HG02798 (cell line): ENCODE measurements around the gene CNTNAP2.

Experiments
- ATAC-seq: cut with Tn5 transposase; IDR thresholded peaks from one replicate; pipeline ENCODE4 v1.9.1; 2021; ENCODE audit warnings: mild to moderate bottlenecking; ENCODE audit not compliant: unreplicated experiment, poor library complexity

Gene CNTNAP2

DNA sequence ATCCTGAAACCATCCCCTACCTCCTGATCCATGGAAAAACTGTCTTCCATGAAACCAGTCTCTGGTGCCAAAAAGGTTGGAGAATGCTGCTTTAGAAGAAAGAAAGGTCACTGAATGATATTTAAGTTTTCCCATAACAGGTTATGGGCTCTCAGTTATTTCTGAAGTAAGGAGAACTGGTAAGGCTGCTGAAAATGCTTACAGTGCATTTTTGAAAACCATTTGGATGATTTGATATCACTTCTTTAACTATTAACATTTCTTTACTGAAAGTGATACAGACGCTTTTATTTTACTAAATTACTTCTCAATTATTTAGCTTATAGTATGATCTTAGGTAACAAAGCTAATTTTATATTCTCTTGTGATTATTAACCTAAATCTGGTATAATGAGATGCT is 1379.6 kb downstream of the CNTNAP2 start:
- ATAC-seq: no peak

DNA sequence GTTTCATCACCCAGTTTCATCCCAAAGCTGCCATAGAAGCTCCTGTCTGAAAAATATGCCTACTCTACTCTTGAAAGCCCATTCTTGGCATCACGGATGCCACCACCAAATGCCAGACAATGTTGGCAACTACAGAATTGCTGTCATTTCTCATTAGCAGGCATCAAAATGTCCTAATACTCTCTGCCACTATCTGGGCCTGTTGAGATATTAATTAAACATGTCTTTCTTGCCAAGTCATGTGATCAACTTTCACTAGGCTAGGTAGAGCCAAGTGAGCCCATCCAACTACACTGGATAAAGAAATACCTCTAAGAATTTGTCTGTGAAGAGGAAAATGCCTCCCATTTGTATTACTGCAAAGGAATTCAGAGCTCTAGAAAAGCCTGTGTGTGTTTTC is 1380.6 kb downstream of the CNTNAP2 start:
- no peak for ATAC-seq

DNA sequence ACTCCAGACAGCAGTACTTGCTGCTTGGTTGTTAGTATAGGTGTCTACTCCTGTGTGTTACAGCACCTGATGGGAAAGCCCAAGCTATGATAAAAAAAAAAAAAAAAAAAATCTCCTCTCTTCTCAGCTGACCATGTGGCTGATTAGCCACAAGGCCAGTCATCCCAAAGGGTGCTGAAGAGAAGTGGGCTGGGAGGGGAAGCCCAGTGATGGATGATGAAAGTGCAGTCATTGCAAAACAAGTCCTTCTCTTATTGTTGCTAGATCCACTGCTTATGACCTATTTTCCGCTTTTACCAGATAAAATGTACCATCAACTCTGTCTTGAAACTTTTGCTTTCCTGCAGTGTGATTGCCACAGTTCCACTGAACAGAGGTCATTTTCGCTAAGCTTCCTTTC is 1381.5 kb downstream of the CNTNAP2 start:
- no peak for ATAC-seq

DNA sequence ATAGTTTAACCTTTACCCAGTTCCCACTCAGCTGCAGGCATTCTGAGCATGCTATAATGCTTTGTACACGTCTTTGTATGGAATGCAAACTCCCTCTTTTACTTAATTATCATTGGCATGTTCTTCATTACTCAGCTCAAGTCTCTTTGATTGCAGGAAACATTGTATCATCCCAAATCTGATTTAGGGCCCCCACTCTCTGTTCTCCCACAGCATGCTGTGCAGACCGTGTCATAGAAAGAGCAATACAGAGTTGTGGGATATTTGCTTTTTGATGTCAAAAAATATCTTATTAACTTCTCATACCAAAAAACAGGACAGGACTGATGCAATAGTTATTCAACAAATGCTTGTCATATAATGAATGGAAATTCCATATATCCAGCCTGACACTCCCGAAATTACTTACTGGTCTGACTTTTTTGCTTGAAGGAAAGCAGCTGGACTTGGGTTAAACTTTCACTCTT is 1392.5 kb downstream of the CNTNAP2 start:
- ATAC-seq: no peak

DNA sequence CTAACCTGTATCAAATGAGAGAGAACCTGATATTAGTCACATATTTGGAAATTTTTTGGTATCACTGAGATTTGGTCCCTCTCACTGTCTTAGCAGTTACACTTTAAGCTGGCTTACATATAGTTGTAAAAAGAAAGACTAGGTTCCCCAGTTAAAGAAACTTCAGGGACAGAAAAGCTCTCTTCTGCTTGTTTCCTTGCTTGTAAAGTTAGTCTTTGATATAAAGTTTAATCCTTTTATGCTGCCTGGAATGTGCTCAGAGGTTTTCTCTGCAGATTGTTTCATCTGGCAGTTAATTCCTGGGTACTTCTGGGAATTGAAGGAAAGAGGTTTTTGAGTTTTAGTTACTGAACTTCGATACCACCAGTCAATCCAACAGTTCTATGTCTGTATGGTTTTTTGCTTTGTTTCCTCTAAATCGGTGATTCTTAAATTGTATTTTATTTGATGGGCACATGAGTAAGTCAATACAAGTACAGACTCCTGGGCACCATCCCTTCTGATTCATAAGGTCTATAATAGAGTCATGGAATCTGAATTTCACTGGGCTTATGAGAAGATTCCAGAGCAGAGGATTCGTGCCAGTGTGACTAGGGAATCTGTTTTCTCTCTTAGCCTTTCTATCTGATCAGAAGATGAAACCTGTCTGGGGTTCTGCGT is 1393.1 kb downstream of the CNTNAP2 start:
- no peak for ATAC-seq

DNA sequence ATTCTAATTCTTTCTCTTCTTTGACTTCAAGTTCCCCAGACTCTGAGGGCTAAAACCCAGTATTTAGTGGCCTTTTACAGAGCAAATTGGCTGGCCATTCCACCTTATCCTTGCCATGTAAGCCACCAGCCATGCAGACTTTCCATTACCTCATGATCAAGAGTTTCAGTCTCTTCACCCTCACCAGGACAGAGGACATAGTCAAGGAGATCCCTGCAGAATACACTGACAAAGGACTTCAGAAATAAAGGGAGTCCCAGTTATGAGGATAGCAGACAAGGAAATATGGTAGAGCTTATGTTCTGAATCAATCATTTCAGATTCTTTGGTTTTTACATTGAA is 1393.6 kb downstream of the CNTNAP2 start:
- ATAC-seq: no peak

DNA sequence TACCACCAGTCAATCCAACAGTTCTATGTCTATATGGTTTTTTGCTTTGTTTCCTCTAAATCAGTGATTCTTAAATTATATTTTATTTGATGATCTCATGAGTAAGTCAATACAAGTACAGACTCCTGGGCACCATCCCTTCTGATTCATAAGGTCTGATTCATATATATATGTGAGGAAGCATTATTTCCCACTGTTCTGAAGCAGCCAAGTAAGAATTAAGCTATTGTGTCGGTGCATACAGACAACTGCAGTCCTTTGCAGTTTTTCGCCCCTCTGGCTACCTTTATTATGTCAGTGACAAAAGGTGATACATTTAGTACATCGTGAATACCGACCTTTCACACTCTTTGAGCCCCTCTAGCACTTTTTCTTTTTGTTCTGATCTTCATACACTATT is 1394.3 kb downstream of the CNTNAP2 start:
- ATAC-seq: no peak

DNA sequence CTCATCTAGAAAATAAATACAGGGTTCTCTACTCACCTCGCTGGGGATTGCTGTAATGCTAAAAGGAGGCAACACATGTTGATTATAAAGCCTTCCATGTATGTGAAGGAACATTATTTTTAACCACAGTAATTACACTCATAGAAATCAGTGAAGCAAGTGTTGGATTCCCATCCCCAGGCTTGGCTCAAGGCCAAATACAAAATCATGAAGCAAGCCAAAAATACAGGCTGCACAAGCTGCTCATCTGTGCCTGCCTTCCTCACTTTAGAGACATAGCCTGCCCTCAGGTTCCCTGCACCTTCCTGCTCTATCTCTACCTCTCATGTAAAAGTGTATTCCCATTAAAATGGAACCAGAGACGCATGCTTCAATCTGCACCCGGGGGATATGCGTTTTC is 1396.8 kb downstream of the CNTNAP2 start:
- no peak for ATAC-seq

DNA sequence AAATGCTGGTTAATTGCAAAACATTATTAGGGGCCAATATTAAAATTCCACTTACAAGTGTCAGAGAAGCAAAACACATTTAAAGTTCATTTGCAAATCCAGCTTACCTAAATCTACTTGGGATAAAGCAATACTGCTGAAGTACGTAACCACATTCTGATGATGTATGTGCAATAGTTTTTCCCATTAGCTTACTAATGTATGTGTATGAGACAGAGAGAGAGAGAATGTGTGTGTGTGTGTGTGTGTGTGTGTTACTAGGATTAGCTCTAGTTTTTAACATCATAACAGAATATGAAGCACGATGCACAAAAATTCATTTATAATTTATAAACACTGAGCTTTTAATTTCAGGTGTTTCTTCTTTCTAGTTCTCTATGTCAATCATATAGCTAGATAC is 1399.8 kb downstream of the CNTNAP2 start:
- no peak for ATAC-seq

DNA sequence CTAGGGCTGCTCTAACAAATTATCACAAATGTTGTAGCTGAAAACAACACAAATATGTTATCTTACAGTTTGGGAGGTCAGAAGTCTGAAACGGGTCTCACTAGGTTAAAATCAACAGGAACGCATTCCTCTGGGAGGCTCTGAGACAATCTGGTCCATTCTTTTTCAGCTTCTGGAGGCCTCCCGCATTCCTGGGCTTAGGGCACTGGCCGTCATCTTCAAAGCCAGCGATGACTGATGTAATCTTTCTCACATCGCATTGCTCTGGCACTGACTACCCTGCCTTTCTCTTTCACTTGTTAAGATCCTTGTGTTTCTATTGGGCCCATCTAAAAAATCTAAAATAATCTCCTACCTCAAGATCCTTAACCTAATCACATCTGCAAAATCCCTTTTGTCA is 1402.5 kb downstream of the CNTNAP2 start:
- no peak for ATAC-seq

DNA sequence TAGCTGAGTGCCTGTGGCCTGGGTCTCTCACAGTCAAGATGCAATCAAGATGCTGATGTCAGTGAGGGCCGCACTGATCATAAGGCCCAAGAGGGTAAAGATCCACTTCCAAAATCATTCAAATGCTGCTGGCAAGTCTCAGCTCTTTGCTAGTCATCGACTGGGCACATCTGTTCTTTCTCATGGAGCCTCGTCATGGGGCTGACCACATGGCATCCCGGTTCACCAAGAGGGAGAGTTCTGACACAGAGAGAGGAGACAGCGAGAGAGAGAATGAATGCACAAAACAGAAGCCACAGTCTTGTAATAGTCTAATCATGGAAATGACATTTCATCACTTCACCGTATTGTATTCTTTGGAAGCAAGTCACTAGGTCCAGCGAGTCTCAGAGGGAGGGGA is 1406.5 kb downstream of the CNTNAP2 start:
- no peak for ATAC-seq

DNA sequence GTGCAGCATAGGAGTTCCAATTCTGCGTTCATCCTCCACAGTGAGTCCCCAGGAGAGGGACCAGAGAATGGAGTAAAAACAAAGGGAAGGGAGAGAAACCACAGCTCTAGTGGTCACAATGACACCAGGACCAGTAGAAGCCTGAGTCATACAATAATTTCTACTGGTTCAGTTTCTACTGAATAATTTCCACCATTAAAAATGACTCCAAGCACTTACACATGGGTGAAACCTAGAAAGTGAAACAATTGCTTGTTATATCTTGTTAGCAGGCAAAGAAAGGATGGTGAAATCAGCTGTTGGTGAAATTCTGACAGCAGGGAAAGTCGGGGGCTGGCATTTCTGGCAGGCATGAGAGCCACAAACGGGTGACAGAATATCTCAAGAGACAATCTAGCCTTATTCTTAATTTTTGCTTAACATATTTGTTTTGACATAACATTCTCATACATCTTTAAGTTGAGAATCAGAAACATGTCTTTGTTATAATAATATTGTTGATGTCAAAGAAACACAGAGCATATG is 1408.2 kb downstream of the CNTNAP2 start:
- ATAC-seq: no peak

DNA sequence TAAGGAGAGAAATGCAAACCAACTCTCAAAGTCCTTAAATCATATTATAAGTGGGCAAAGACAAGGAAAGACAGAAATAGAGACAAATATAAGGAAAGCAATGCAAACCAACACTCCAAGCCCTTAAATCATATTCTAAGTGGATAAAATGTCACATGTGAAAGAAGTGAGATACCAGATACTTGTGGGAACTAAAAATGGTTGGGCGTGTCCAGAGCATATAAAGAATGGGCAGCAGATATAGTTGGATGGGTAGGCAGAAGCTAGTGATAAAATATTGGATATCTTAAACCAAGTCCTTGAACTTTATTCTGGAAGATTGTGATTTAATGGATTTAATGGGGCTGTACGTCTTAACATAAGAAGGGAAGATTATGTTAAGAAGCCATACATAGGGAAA is 1408.7 kb downstream of the CNTNAP2 start:
- ATAC-seq: no peak

DNA sequence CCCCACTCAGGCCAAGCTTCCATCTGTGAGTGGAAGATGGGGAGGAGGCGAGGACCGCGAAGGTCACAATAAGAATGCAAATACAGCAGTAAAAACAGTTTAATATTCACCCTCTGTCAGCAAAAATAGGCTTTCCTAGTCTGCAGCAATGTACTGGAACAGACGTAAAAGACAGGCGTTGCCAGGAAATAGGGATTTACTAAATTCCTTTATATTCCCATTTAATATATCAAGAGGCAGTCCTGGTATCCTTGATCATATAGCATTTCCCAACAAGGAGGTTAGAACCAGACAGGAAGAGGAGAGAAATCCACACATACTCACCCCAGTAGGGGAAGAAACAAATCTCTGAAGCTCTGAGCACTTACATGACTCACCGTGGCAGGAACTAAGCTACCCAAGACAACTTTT is 1419.1 kb downstream of the CNTNAP2 start:
- no peak for ATAC-seq

DNA sequence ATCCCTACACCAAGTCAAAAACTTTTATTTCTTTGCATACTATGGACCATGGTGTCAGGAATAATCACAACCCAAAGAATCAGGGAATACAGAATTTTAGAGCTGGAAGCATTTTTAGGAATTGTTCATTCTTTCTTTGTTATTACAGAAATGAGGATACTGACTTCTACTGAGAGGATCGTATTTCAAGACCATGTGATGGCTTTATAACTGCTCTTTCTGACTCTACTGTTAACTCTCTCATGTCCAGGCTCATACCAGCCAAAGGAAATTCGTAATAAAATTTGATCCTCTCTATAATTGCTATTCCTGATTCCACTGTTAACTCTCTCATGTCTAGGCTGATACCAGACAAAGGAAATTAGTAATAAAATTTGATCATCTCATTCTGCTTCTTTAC is 1423.1 kb downstream of the CNTNAP2 start:
- ATAC-seq: no peak

DNA sequence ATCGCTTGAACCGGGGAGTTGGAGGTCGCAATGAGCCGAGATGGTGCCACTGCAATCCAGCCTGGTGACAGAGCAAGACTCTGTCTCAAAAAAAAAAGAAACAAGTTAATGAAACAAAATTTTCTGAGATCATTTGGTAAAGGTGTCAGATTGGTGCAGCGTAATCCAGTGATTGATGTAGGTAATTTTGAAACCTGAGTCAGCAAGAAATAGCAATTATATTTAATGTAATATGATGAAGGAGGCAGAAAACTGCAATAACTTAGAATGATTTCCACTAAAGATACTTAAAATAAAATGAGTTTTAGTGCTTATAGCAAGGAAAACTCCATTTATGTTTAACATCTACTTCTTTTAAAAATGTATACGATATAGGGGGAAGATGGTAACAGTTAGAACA is 1424.1 kb downstream of the CNTNAP2 start:
- ATAC-seq: no peak

DNA sequence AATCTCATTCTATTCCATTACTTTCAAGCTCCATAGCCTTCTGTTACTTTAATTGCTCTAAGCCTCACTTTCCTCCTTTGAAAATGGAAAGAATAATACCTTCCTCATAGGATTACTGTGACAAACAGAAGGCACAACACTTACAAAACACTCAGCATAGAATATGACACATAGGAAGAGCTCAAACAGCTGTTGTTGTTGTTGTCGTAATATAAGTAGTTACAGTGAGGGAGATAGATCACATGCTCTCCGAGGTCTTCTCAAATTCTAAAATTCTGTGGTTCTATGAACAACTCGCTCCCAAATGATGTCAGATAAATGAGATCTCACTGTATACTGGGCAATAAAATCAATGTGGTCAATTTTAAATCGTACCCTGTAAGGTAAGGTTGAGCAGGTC is 1424.7 kb downstream of the CNTNAP2 start:
- ATAC-seq: no peak

DNA sequence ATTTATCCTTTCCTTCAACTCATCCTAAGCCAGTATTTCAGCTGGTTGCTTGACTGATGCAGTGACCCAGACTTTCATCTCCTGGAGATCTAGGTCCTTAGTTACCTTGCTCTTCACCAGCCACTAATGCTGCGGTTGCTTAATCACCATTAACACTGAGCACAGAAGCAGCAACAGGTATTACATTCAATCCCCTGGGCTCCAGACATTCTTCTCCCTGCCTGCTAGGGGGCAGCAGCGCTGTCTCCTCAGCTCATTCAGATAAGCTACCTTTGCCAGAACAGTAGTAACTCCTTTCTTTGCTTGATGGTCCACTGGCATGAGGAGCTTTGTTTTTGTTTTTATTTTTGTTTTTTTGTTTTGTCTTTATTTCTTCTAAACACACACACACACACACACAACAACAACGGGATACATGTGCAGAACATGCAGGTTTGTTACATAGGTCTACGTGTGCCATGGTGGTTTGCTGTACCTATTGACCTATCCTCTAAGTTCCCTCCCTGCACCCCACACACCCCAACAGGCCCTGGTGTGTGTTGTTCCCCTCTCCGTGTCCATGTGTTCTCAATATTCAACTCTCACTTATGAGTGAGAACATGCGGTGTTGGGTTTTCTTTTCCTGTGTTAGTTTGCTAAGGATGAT is 1430.8 kb downstream of the CNTNAP2 start:
- no peak for ATAC-seq

DNA sequence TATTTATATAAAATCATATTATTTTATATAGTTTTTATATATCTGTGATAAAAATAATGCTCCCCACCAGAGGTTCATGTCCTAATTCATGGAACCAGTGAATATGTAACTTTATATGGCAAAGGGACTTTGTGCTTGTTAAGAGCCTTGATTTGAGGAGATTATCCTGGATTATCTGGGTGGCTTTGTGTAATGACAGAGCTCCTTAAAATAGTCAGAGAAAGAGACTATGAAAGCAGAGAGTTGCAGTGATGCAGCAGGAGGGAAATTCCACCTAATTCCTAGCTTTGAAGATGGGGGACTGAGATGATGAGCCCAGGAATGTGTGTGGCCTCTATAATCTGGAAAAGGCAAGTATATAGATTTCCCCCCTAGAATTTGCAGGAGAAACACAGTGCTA is 1439.7 kb downstream of the CNTNAP2 start:
- ATAC-seq: no peak

DNA sequence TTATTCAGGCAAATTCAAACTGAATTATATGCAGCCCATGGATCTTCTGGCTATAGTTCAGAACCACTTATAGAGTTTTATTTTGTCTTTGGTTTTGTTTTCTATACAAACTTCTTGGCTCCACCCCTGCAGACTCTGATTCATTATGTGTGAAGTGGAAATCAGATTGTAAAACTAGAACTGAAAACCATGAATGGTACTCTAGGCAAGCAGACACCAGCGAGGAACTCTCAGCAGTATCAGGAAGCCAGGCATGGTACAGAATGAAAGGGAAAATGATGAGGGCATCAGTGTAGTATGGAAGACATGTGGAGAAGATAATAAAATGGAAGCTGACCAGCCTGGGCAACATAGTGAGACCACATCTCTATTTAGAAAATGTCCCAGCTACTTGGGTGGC is 1447.1 kb downstream of the CNTNAP2 start:
- ATAC-seq: no peak

DNA sequence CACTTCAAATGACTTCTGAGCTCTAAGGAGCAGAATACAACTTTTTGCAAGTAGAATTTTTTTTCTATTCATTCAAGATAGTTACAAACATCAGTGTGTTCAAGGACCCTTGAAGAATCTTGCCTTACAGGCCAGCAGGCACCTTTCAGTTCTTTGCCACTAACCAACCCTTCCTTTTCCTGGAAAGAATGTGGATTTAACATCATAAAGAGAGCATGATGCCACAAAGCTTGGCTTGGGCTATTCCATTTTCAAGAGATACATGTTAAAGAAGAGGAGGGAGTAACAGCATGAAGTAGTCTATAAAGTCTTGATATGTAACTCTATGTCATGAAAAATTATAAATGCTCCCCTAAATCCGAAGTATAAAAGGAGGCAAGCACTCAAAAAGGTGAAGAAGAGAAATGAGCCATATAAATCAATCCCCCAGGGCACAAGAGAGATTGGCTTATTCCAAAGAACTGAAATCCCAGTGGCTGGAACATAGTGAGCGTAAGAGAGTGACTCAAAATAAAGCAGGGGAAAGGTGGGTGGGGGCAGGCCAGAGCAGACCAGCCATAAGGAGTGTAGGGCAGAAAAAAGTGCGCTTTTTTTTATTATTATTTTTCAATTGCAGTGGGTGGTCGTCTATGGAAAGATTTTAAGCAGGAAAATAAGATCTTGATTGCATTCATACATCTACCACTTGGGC is 1448.3 kb downstream of the CNTNAP2 start:
- no peak for ATAC-seq

DNA sequence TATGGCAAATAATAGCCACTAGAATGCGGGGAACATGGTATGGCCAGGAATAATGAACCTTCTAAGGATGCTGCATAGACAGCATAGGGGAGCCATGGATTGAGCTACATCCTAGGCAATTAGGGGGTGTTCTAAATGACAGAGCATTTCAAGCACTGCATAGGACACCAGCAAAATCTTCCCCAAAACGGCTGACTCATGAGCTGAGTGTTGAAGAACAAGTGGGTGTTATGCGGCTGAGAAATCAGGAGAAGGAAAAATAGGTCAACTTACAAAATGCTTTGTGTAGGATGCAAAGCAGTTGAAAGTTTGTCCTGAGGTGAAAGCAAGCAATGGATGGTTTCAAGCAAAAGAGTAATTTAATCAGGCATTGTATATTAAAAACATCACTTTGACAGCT is 1450.4 kb downstream of the CNTNAP2 start:
- ATAC-seq: no peak
